Measurements from ENCODE around the gene SERPINA12.
A peak's percentile ranks its signal among the peaks of the same experiment; 100 is the strongest.
"Not testable (repeated sequence)": the region's sequence is repeated elsewhere in the genome, so short reads cannot be mapped to it uniquely, and the experiment has no call there.

The SERPINA12 gene

DNA sequence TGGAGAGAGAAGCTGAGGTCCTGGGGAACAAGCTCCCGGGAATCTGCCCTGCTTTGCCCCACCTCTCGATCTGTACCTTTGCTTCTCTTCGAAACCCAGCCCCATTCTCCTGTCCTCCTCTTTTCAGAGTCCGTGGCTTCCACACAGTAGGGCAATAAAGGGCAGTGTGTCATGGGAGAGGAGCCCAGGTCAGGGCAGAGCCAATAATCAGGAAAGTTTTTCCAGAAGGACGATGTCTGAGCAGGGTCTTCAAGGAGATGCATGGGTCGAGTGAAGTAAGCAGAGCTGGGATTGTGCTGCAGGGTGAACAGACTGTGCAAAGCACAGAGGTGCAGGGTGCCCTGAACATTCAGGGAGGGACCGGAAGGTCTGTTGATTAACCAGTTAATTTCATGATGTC lies 29.9 kb upstream of the SERPINA12 start:
- in situ Hi-C loops (cut with MboI; ENCODE audit: low pct_unique_long_range_greater_than_20kb, low sequenced_read_pairs): no loop called here
- DNase-seq: no peak

DNA sequence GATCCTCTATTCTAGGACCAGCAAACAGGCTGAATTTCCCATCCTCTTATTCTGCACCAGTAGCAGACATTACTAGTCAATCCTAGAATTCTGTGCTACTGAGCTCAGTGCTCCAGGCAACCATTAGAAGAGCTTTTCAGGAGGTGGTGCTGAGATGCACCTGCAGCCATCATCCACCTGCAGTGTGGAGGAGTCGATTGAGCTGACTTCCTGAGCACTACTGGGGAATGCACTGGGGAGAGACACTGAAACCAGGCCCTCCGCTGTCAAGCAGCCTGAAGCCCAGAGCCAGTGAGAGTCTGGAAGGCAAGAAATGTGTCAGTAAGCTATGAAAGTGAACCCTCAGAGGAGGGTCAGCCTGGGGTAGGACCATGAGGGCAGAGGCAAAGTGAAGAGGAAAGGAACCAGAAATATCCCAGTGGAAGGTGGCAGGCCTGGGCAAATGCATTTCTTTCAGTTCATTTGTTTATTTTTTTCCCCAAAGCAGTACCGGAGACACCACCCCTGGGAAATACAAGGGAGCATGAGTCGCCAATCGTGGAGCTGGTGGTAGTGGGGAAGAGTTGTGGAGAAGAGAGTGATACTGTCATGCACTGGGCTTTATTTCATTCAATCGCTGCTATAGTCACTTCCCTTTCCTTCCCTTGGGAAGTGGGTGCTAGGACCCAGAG lies 28.9 kb upstream of the SERPINA12 start:
- DNase-seq: no peak
- in situ Hi-C loops (cut with MboI; ENCODE audit: low pct_unique_long_range_greater_than_20kb, low sequenced_read_pairs): no loop called here

DNA sequence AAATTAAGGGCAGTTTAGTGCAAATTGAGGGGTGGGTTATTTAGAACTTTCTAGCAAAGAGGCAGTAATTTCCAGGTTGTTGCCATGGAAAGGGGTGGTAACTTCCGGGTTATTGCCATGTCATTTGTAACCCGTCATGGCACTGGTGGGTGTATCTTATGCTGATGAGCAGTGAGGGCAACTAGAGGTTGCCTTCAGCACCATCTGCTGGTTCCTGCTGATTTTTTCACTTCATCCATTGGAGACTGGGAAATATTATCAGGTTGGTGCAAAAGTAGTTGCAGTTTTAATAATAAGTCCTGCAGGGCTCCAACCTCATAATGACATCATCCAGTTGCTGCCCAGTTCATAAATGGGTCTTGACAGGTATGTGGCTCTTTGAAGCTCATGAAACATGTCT lies 27.6 kb upstream of the SERPINA12 start:
- peak; percentile 13 for DNase-seq
- in situ Hi-C loops (cut with MboI; ENCODE audit: low pct_unique_long_range_greater_than_20kb, low sequenced_read_pairs): no loop called here

DNA sequence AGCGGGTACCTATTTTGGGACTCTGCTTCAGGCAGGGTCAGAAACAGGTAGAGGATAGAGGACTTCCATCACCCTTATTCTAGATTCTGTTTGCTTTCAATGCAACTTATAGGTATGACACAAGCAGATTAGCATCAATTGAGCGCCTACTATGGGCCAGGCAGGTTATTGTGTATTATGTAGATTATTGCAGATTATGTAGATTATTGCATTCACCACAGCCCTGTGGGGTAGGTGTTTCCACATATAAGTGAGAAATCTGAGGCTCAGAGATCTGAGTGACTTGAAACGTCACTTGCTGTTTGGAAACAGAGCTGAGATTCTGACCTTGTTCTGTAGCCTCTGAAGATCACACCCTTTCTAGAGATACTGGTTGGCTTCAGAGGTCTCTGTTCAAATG lies 26.2 kb upstream of the SERPINA12 start:
- DNase-seq: no peak
- in situ Hi-C loops (cut with MboI; ENCODE audit: low pct_unique_long_range_greater_than_20kb, low sequenced_read_pairs): no loop called here

DNA sequence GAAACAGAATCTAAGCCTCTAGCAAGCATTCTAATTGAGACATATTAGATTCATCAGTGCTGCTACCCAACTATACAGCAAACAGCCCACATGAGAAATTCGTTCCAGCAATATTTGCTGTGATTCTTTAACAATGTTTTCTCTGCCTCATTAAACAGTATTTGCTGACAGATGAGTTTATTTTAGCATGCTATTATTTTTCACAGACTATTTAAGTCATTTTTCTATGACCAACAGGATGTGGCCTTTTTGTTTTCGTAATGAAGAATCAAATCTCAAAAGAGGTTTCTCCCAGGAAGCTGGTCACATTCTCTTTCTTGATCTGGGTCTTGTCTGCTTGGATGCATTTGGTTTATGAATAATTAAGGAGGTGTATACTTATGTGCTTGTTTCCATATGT lies 23.2 kb upstream of the SERPINA12 start:
- in situ Hi-C loops (cut with MboI; ENCODE audit: low pct_unique_long_range_greater_than_20kb, low sequenced_read_pairs): no loop called here
- no peak for DNase-seq

DNA sequence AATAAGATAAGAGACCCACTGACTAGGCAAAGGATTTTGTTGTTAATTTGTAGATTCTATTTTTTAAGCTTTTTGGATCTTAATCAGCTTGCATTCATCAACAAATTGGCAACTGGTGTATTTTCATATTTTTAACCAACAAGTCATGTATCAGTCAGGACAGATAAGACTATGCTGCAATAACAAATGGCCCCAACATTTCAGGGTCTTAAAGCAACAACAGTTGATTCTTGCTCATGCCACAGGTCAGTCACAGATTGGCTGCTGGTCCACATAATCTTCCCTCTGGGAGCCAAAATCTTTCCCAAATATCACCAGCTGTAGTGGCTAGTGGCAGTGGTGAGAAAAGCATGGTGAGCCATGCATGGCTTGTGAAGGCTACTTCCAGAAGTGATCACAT lies 21.9 kb upstream of the SERPINA12 start:
- in situ Hi-C loops (cut with MboI; ENCODE audit: low pct_unique_long_range_greater_than_20kb, low sequenced_read_pairs): no loop called here
- no peak for DNase-seq

DNA sequence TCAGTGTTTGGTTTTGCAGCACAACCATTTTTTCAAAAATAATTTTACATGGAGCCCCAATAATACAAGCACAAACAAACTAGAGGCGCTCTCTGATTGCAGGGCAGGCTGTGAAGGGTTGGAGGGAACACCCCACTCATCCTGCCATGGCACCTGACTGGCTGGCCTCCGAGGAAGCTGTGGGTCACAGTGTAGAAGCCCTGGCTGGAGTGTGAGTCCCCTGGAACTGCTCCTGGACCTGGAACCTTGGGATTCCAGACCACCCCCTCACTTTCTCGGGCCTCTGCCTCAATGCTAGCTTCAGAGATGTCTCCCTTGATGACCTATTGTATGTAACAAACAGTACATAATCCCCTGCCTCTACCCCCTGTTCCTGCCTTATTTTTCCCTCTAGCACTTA lies 14.8 kb upstream of the SERPINA12 start:
- DNase-seq: no peak
- in situ Hi-C loops (cut with MboI; ENCODE audit: low pct_unique_long_range_greater_than_20kb, low sequenced_read_pairs): no loop called here

DNA sequence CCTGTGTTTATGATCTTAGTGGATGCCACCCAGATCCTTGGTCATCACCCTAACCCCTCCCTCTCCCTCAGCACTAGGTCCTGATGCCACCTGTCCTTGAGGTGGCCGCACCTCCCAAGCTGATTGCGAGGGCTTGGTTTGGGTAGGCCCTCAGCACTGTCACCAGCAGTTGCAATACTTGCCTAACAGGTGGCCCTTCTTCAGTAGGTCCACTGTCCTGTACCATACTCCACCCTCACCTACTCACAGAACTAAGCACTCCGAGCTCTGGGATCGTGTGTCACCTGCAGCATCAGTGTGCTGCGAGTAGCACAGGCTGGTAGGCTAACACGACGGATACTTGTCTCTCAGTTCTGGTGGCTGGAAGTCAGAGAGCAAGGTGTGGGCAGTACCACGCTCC lies 14.0 kb upstream of the SERPINA12 start:
- in situ Hi-C loops (cut with MboI; ENCODE audit: low pct_unique_long_range_greater_than_20kb, low sequenced_read_pairs): no loop called here
- no peak for DNase-seq

DNA sequence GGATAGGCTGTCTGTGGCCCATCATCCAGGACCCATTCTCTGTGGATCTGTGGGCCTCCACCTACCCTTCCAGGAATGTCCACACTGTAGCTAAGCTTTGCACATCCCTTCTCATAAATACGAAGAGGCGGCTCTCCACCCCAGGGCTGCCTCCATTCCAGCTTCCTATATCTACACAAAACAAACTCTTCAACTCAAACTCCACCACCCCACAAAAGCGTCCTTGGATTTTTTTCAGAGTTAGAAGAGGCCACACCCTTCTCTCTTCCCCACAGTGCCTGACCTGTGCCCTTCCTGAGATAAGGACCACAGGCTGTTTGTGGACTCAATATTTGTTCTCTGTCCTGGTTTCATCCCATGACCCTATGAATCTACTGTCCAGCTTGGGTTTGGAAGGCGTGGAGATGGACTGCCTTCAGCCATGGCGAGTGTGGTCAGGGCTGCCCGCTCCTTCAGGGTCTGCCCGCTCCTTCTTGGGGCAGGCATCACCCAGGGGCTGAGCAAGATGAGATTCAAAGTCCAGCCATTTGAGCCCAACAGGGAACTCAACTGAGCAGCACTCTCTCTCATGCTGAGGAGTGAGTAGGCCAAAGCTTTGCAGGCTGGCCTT lies 13.0 kb upstream of the SERPINA12 start:
- in situ Hi-C loops (cut with MboI; ENCODE audit: low pct_unique_long_range_greater_than_20kb, low sequenced_read_pairs): no loop called here
- DNase-seq: no peak

DNA sequence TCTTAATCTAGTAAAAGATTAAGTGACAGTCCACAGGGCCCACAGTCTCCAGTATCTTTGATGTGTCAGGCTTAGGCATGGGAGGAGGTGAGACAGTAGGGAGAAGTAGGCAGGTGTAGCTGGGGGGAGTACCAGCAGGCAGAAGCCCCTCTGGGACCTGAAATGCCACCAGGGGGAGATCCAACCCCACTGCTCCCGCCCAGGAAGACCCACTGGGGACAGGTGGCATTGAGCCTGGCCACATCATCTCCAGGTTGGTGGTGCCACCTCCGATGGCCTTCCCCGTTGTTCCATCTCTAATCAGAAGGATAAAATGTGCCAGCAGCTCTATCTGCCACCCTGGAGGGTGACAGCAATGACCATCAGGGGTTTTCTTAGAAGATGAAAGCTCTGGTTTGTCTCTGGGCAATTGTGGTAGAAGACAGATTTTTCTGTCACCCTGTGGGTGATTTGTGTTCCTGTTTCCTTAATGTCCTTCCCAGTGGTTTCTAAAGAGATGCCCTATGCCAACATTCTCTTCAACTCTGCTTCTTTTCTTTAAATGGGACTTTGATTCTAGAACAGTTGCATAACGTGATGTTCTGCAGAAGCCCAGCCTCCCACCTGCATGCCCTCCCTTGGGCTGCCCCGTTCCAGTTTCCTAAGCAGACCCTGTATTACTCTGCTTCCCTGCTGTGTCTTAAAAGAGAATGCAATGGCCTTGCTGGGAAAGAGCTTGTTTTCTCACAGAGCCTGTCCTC lies 12.3 kb upstream of the SERPINA12 start:
- in situ Hi-C loops (cut with MboI; ENCODE audit: low pct_unique_long_range_greater_than_20kb, low sequenced_read_pairs): no loop called here

DNA sequence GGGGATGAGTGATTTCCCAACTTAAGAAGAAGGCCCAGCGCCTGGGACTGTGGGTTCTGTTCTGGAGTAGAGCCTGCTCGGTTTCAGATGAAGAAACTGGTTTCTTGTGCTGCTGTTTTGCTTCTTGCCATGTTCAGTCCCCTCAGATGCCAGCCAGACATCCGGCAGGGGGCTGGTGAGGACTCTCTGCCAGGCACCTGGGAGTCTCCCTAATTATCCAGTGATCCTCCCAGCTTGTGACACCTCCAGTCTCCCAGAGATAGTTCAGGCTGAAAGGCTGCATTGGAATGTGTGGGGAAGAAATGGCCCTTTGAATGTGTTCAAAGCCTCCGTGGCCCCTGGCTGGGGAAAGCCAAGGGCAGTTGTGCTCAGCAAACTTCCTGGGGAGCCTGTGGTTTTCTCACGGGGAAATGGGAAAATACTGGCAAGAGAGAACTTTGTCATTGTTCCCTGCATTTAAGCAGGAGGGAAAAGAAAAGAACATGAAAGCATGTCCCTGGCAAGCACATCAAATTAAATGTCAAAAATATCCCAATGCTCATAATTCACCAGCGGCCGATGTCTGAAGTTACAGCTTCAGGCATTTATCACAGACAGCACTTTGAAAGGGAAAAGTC lies 8.5 kb upstream of the SERPINA12 start:
- no peak for DNase-seq
- in situ Hi-C loops (cut with MboI; ENCODE audit: low pct_unique_long_range_greater_than_20kb, low sequenced_read_pairs): no loop called here

More for the DNA sequence above, 12.3 kb upstream of the SERPINA12 start:
- DNase-seq: no peak

DNA sequence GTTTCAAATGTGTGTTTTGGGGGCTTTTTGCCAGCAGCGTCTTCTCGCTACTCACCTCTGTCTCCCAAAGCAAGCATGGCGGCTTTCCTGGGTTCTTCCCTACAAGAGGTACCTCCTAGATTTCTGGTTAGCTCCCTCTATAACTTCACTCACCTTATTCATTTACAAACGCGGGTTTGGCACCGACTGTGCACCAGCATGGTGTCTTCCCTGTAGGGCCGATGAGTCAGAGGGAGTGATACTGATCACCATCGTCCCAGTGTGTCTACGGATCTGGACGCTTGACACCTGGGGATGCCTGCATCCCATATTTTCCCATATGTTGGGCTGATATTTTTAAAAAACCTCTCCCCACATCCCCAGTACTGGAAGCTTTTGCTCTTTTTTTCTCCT lies 8.0 kb upstream of the SERPINA12 start:
- in situ Hi-C loops (cut with MboI; ENCODE audit: low pct_unique_long_range_greater_than_20kb, low sequenced_read_pairs): no loop called here
- DNase-seq: no peak

DNA sequence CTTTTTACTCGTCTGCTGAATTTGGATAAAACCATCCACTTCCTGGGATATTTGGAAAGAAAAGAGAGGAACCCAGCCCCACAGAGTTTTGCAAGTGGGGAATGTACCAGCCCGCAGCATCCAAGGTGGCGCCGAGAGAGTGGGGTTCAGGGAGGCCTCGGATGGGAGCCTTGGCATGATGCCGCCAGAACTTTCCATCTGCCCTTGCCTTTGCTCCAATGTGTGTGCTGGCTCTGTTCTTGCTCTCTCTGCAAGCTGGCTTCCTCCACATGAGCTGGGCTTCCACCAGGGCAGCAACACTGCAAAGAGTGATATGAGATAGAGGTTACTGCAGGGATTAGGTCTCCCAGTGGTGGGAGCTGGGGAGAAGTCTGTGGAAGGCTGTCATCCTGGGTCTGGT lies 6.6 kb upstream of the SERPINA12 start:
- no peak for DNase-seq
- in situ Hi-C loops (cut with MboI; ENCODE audit: low pct_unique_long_range_greater_than_20kb, low sequenced_read_pairs): no loop called here

DNA sequence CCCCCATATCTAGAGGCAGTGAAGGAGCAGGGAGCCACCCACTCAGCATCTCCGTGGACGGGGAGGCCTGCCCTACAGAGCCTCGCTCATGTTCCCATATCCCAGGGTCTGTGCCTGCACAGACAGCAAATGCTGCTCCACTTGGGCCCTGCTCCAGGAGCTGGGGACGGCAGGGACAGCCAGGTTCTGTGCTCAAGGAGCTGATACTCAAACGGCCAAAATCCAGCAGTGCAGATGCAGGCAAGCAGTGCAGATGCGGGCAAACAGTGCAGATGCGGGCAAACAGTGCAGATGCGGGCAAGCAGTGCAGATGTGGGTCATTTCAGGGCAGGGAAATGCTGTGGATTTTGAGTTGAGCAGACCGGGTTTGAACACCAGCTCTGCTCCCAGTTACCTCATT lies 6.2 kb upstream of the SERPINA12 start:
- in situ Hi-C loops (cut with MboI; ENCODE audit: low pct_unique_long_range_greater_than_20kb, low sequenced_read_pairs): no loop called here
- no peak for DNase-seq

DNA sequence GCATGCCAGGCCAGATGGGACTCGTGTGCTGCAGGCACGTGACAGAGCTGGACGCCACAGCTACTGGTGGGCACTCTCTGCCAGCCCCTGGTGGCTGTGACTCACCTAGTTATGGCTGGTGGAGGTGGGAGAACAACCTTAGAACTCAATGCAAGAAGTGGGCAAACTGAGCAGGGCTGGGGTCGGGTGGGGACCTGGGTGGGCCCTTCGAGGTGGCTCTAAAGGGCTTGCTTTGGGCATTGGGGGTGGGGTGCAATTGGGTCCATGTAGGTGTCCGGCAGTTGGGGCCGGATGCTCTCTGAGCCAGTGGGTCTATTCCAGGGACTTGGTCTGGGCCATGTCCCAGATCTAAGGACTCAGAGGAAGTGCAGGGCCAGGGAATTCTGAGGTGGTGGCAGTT lies 5.1 kb upstream of the SERPINA12 start:
- in situ Hi-C loops (cut with MboI; ENCODE audit: low pct_unique_long_range_greater_than_20kb, low sequenced_read_pairs): no loop called here
- no peak for DNase-seq

DNA sequence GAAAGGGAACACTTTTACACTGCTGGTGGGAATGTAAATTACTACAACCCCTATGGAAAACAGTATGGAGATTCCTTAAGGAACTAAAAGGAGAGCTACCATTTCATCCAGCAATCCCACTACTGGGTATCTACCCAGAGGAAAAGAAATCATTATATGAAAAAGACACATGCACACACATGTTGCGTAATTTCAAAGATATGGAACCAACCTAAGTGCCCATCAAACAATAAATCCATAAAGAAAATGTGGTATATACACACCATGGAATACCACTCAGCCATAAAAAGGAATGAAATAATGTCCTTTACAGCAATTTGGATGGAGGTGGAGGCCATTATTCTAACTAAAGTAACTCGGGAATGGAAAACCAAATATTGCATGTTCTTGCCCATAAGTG lies 1.2 kb upstream of the SERPINA12 start:
- DNase-seq; in situ Hi-C loops (cut with MboI; ENCODE audit: low pct_unique_long_range_greater_than_20kb, low sequenced_read_pairs): not testable (repeated sequence)

DNA sequence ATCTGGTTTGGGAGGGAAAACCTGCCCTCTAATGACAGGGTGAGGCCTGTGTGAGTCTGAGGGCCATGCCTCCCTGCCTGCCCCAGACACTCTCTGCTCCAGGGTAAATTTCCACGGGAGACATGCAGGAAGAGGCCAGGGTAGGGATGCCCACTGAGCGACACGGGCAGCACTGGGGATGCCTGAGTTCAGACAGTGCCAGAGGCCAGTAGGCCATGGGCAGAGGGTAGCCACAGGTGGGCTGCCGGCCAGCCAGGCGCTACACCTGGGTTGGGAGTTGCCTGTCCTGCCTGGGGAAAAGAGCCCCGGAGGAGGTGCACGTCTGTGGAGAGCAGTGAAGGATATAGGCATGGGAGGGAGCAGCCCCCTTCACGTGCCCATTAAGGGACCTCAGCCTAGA lies 3.6 kb downstream of the SERPINA12 start:
- in situ Hi-C loops (cut with MboI; ENCODE audit: low pct_unique_long_range_greater_than_20kb, low sequenced_read_pairs): no loop called here
- DNase-seq: no peak

DNA sequence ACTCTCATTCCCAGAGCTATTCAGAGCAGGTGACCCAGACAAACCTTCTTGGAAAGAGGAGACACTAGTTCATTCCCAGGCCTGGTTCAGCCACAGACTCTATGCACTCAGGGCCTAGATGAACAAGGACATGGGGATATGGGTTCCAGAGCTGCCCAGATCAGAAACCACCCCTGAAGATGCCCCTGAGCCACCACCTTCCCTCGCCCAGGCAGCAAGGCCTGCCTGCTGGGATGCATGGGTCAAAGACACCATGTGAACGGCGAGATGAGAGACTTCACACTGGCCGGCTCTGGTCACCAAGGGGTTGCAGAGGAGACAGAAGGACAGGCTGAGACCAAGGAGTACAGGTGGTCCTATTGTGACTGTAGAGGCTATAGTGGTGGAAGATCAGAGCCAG lies 4.1 kb downstream of the SERPINA12 start:
- no peak for DNase-seq
- in situ Hi-C loops (cut with MboI; ENCODE audit: low pct_unique_long_range_greater_than_20kb, low sequenced_read_pairs): no loop called here

DNA sequence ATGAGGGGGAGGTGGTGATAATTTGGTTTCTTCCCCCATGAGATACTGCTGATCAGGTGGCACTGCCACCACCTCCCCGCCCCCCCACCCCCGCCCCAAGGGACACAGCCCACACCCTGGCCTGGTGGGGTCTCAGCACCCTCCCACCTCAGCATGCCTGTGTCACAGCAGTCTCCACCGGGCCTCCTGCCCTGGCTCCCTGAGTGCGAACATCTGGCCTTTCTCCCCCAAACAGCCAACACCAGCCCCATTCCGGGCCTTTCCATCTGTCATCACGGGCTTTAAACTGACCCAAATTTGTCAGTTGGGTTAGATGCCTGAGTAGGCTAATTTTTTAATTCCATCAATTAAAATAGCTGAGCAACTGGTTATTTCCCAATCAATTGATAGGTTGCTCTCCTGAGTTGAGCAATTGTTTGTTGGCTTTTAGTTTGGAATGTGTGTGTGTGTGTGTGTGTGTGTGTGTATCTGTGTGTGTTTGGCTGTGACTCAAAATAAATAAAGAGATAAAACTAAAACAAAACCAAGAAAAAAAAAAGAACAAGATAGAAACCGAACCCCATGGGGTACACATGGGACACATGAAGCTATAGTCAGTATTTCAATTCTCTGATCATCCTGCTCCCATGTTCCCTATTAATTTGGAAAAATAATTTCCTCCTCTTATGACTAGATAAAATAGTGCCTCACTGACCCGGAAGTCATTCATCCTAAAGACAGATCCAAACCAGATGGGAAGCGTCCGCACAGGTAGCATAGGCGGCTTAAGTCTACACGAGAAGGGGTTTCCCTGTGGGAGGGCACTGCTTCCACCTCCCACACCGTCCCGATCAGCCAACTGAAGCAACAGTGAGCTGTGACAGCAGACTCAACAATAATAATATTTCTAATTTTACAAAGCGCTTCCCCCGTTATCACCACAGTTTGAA lies 7.4 kb downstream of the SERPINA12 start:
- in situ Hi-C loops (cut with MboI; ENCODE audit: low pct_unique_long_range_greater_than_20kb, low sequenced_read_pairs): no loop called here

More for the DNA sequence above, 7.4 kb downstream of the SERPINA12 start:
- no peak for DNase-seq

Data from KBM-7 (cell line).